GM18867 (cell line): ENCODE measurements around the gene ROR1.

Experiments used
- ATAC-seq: cut with Tn5 transposase; IDR thresholded peaks from one replicate; pipeline ENCODE4 v1.9.1; 2021; ENCODE audit warnings: mild to moderate bottlenecking, moderate library complexity; ENCODE audit not compliant: unreplicated experiment

Gene ROR1

DNA sequence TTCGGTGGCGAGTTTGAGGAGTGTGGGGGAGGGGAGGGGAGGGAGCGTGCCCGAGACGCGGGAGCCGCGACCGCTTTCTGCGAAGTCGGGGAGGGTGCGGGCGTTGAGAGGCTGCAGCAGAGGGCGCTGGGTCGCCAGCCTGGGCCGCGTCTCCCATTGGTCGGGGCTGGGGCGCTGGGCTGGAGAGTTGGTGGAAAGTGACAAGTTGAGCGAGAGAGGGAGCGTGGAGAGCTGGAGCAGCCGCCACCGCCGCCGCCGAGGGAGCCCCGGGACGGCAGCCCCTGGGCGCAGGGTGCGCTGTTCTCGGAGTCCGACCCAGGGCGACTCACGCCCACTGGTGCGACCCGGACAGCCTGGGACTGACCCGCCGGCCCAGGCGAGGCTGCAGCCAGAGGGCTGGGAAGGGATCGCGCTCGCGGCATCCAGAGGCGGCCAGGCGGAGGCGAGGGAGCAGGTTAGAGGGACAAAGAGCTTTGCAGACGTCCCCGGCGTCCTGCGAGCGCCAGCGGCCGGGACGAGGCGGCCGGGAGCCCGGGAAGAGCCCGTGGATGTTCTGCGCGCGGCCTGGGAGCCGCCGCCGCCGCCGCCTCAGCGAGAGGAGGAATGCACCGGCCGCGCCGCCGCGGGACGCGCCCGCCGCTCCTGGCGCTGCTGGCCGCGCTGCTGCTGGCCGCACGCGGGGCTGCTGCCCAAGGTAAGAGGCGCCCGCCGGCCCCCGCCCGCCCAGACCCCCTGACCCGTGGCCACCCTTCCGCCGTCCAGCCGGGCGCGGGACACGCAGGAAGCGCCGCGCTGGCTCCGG is at the start of gene ROR1:
Gene ROR1, plus strand, starts transcription at position 203 of the 802 bp plus-strand sequence.
- peak; percentile 87 for ATAC-seq

DNA sequence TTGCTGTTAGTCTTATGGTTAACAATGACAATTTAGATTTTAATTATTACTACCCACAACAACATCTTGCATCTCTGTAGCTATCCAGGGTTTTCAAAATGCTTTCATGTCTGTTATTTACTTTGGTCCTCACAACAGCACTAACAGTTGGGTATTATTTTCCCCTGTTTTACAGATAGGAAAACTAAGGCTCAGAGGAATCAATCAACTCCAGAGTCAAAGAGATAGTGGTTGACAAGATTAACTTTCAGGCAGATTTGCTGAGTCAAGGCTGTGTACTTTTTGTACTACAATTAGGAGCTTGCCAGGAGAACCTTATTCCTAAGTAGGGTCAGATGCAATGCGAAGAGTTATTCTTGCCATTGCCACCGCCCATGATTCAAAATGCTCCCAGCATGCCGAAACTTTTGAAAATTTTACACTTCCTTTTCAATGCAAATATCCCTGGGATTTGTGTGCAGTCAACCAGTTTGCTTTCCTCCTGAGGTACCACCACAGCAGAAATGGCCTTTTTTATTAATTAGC is 49.4 kb upstream of the ROR1 start:
- ATAC-seq = no peak

DNA sequence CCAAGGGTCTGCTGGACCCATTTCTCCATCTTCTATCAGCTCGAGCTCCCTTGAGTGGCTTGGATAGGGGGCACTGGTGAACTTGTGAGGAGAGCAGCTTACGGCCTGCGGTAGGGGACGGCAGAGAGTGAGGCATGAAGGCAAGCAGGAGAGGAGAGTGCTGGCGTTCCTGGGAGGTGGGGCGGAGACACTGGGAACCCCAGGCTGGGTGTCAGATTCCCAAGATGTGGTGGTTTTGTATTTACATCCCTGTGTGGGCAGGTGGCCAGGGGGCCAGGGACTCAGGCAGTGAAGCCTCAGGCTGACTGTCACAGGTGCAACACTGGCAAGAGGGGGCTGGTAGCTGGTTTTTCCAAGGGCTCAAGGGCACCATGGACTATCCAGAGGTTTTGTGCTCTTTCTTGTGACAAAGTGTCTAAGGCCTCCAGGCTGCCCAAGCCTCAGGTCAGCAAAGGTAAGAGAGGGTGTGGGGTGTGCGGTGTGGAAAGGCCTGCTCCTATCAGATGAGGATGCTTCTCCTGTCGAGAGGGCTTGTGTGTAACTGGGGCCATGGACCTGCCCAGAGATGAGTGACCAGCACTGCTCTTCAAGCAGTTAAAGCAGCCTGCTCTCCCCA is 45.1 kb upstream of the ROR1 start:
- no peak for ATAC-seq

DNA sequence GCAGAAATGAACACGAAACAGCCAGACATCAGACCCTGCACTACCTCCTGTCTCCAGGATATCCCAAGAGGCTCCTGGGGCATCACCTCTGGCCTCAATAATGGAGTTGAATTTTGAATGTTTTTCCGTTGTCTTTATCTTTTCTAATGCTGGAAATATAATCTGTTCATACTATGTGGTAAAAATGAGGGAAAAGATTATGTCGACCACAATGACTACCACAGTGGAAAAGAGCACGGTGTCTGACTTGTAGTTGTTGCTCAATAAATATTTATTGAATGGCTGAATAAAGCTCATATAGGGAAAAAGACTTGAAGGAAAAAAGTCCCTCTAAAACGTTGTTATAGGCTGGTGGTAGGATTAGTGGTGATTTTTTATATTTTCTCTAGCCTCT is 44.6 kb upstream of the ROR1 start:
- no peak for ATAC-seq

DNA sequence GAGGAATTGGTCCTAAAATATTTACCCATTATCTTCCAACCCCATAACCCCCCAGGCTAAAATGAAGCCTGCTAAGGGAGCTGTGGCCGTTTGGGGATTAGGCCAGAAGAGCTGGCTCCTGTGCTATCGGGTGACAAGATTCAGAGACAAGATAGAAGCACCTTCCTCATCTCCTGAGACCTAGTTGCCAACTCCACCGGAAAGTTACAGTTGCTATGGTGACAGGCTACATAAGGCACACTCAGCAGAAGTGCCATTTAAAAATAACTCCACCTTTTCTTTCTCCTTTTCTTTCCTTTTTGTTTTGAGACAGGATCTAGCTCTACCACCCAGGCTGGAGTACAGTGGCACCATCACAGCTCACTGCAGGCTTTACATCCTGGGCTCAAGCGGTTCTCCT is 43.6 kb upstream of the ROR1 start:
- no peak for ATAC-seq

DNA sequence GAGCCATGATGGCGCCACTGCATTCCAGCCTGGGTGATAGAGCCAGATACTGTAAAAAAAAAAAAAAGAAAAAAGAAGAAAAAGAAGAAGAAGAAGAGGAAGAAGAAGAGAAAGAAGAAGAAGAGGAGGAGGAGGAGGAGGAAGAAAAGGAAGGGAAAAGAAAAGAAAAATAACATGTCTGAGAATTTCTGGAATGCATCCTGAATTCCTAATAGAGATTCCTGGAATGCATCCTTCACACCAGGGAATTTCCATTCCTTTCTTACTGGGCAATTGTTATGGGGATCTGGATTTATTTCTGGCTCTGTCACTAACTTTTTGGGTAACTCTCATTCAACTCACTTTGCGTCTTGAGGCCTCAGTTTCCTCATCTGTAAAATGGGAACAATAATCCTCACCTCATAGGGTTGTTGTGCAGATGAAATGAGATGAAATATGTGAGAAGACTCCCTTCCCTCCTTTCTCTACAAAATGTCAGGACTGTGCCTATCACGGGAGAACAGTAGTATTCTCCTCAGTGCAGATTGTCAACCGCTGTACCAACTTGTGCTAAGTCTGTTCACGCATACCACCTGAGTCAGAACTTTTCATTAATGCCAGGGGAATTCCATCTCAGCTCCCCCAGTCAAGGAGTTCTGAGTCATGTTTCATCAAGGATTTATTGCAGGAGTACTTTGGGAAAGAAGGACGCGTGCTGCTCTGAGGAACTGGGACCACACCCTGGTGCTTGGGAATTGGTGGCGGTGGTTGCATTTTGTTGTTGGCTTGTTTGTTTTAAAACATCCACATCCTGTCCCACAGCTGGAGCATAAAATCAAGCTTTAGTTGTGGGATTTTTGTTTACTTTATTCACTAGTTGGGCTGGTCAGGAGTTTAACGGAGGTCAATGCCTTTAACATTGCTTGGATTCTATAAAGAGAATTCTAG is 42.4 kb upstream of the ROR1 start:
- ATAC-seq = no peak

DNA sequence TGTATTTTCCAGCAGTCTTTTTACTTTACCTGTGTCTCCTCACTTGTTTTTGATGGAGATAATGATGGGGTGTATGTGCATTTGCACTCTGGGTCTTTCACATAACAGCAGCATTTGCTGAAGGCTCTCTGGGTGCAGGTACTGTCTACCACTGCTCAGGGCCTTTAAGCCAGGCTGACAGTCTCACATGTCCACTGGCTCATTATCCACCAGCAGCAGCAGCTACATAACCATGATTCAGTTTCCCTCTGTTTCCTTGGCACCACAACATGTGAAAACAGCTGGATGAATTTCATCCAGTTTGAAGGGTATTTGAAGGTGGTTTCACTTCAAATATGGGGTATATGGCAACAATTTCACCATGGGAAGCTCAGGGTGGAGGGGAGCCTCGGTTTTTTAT is 41.2 kb upstream of the ROR1 start:
- ATAC-seq = no peak

DNA sequence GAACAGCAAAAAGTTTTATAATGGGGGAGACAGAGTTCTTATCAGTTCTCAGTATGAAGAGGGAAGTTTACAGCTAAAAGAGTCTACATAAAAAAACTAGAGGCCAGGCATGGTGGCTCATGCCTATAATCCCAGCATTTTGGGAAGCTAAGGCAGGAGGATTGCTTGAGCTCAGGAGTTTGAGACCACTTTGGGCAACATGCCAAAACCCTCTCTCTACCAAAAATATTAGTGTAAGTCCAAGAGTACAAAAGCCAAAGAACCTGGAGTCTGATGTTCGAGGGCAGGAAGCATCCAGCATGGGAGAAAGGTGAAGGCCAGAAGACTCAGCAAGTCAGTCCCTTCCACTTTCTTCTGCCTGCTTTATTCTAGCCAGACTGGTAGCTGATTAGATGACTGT is 35.0 kb upstream of the ROR1 start:
- no peak for ATAC-seq

DNA sequence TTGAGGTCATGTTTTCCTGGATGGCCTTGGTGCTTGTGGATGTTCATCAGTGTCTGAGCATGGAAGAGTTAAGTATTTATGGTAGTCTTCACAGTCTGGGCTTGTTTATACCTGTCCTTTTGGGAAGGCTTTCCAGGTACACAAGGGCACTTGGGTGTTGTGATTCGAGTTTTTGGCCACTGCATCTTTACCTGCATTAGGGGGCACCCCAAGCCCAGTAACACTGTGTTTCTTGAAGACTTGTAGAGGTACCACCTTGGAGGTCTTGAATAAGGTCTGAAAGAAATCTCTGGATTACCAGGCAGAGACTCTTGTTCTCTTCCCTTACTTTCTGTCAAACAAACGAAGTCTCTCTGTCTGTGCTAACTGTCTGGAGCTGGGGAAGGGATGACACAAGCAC is 34.4 kb upstream of the ROR1 start:
- ATAC-seq = no peak

DNA sequence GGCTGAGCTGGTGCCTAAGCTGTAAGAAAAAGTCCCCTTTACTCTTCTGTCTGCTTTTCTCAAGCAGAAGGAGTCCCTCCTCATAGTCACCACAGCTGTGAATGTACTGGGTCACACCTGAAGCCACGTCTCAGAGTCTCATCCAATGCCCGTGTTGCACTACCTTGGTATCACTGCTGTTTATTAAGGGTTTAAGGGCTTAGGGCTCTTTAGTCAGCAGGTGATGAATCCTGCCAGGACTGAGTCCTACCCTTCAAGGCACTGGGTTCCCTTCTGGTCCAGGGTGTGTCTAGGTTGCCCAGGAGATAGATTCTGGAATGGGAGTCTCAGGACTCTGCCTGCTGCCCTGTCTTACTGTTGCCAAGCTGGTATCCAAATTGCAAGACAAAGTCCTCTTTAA is 33.4 kb upstream of the ROR1 start:
- ATAC-seq = no peak

DNA sequence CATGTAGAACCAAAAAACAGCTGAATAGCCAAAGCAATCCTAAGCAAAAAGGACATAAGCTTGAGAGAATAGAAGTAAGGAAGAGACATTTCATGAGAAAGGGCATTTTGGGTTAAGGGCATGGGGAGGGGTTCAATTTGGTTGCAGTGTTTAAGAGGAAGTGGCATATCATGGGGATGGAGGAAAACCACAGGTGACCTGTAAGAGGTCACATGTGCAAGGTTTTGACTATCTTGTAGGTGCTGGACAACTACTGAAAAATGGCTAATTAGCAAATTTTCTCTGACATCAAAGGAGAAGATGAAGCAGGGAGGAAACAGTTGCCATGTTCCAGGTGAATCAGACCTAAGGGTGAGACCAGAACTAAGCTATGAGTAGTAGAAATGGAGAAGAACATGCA is 31.3 kb upstream of the ROR1 start:
- ATAC-seq = no peak

DNA sequence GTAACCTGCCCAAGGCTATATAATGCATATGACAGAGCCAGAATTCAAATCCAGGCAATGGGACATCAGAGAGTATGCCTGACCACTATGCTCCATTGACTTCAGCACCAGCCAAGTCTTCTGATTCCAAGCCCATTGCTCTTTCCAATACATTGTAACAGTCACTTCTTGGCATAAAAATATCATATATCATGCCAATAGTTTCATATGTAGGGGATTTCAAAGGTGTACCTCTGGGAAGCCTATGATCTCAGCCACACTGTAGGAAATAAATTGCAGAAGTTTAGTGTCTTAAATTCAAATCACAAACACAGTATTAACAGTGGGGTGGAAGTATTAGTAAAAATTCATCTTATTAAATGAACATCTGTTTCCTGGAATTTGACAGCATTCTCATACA is 30.0 kb upstream of the ROR1 start:
- no peak for ATAC-seq

DNA sequence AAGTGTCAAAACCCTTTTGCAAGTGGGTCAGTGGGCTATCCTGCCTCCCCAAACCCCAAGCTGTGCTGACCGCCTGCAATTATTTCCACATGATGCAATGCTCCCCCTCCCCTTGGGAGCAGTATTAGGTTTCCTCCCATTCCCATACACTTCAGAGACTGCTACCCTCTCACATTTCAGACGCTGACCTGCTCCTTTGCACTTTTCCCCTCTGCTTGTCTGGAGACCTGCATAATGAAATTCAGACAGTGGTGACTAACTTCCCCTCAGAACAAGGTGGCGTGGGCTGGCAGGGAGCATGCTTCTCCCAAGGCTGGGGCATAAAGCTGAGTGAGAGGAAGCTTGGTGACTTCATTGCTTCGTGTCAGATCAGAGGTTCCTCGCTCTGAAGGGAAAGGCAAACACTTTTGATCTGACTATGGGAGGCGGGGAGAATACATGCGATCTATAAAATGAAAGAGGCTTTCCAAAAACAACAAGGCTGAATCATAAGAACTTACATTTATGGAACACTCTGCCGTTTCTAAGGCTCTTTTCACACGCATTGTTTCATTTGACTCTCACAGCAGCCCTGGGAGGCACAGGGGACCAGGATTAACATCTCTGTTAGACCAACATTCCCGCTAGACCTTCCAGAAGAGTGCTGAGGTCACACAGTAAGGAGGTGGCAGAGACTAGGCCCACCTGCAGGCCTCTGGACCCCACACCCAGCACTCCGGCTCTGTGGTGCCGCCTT is 27.5 kb upstream of the ROR1 start:
- ATAC-seq = no peak

DNA sequence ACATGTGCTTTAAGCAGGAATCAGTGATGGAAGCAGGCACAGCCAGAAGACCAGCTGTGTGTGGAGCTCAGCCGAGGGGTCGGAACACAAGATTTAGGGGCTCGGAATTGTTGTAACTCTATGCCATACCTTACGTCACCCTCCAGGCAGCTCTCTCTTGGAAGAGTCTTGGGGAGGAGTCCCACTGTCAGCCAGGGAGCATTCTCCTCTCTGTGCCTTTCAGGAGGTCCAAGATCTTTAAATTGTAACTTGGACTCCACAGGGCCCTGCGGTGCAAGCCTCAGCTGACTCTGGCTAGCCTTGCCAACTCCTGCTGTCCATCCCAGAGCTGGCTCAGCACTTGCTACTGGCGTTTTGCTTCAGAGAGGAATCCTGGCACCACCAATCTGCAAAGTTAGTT is 26.4 kb upstream of the ROR1 start:
- no peak for ATAC-seq

DNA sequence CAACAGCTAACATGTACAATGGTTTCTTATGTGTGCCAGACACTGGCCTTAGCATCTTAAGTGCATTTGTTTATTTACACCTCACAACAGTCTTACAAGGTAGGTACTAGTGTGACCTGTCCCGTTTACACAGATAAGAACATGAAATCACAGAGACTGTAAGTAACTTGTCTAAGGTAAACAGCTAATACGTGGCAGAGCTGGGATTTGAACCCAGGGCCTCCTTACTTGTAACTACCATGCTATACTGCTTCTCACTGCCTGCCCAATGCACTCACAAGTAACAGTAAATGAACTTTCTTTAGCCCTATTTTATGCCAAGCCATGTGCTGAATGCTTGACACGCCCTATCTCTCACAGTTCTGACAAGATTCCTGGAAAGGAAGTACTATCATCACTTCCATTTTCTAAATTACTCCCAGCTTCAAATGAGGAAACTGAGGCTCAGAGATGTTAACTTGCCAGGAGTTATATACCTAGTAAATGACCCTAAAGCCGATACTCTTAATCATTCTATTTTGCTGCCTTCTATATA is 25.7 kb upstream of the ROR1 start:
- ATAC-seq = no peak

DNA sequence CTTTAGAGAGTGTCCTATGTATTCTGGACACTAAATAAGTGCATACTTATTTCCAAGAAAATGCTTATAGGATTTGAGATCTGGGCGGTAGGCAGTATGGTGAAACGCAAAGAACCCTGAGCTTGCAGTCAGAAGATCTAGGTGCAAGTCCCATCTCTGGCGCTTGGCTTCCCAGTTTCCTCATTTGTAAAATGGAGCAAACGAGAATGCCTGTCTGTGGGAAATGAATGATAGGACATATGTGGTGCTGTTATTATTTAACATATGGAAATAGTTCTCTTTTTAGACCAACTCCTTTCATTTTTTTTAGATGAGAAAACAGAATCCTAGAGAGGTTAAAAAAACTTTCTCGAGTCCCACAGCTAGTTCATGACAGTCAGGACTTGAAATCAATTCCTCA is 25.2 kb upstream of the ROR1 start:
- ATAC-seq = no peak

DNA sequence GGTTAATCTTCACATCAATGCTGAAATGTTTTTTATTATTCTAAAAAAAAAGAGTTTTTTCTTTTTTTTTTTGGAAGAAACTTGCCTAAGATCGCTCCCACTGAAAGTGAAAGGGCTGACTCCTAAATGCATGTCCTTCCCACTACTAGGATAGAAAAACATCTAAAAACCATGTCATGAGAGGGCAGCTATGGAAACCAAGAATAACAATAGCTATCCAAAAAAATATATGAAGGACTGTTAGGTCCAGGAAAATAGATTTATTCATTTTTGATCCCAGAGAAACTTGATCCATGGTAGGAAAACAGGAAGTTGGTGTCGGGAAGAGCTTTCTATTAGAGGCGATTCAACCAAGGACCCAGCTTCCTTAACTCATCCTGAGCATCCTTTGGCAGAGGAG is 23.1 kb upstream of the ROR1 start:
- no peak for ATAC-seq

DNA sequence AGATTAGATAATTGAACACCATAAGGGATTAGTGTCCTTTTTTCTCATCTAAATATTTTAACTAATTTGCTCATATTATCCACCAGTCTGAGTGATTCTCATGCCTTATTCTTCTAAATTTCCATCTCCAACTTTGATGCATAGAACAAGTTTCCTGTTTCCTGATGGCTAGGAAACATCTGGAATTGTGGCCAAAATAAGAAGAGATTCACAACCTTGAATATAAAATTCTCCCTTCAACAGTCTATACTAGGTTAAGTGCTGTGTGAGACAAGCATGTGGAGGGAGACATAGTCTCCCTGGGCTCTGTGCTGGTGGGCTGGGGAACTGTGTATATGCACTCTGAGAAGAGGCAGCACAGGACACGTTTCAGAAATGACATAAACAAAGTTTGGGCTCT is 21.6 kb upstream of the ROR1 start:
- ATAC-seq = no peak

DNA sequence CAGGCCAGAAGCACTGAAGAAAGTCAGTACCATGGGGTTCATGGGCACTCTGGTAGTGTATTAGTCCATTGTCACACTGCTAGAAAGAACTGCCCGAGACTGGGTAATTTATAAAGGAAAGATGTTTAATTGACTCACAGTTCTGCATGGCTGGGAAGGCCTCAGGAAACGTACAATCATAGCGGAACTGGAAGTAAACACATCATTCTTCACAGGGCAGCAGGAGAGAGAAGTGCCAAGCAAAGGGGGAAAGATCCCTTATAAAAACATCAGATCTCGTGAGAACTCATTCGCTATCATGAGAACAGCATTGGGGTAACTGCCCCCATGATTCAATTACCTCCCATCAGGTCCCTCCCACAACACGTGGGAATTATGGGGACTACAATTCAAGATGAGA is 20.2 kb upstream of the ROR1 start:
- no peak for ATAC-seq

DNA sequence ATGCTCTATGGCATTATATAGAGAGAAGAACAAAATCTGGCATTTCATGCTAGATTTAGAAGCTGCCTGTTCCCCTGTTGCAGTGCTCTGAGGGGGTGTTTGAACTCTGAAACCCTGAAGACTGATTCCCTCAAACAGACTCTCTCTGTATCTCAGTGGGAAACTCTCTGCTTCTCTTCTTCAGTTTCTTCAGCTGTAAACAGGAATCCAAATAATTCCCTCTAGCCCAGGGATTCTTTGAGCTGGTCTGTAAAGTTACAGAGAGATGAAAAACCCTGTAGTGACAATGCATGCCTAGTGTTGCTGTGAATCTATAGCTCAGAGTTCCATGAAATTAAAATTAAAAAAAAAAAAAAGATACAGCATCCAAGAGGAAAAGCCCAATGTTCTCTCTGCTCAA is 17.0 kb upstream of the ROR1 start:
- ATAC-seq = no peak

DNA sequence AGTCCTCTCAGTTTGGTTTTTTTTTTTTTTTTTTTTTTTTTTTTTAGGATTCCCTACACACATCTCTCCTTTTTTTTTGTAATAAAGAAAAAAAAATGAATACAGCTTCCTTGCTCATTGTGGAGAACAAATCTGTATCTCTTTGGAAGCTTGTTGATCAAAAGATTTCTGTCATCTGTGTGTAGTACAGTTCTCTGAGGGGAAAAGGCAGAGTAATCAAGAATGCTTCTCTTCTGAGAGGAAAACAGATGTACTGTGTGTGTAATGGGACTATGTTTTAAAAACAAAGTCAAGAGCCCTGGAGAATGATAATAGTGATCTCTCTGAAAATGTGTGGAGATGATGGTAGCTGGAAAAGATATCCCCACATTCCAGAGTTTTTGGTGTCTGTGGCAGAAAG is 16.5 kb upstream of the ROR1 start:
- ATAC-seq = no peak
